ENCODE measurements around the gene RETREG2. TPM values are rescaled to one million over a fixed set of nuclear protein-coding genes. Genes with fewer than 3 reads are reported as not detected.

RETREG2 gene
- total RNA-seq, 2 donors from 2014 or later, result 41.9 to 43.6 TPM

DNA sequence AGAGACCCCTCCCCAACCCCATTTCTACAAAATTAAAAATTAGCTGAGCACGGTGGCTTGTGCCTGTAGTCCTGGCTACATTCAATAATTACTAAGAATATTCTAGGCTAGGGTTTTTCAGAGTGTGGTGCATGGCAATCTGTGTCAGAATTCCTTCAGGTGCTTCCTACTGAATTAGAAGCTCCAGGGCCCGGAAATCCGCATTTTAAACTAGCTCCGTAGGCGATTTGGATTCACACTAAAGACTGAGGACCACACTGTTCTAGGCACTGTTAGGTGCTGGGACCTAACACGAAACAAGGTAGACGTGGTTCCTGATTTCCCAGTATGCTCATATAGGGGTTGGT lies 27.9 kb downstream of the RETREG2 start:
- Histone ChIP-seq H3K9me3 (no peaks in the 10 kb centered on the region), H3K4me3 (no peak overlapping the region), H3K4me1 (peaks cover 23% of the 10 kb centered on the region), H3K27me3 (no peaks in the 10 kb centered on the region), H3K36me3 (replicated peaks in 1 of 2; ENCODE audit: insufficient read depth in 1 of 2, low read depth in 2 of 2) (peaks cover 0 to 1% of the 10 kb centered on the region in 2 donors), H3K27ac (peak overlapping the region; percentile 78 to 98 (median 94))
- intact Hi-C loops (cut with DNase I), result no loop called here
- no peak for DNase-seq
- no peak for TF ChIP-seq POLR2A (IDR thresholded peaks at IDR 0.05)
- TF ChIP-seq, protein P1, sequence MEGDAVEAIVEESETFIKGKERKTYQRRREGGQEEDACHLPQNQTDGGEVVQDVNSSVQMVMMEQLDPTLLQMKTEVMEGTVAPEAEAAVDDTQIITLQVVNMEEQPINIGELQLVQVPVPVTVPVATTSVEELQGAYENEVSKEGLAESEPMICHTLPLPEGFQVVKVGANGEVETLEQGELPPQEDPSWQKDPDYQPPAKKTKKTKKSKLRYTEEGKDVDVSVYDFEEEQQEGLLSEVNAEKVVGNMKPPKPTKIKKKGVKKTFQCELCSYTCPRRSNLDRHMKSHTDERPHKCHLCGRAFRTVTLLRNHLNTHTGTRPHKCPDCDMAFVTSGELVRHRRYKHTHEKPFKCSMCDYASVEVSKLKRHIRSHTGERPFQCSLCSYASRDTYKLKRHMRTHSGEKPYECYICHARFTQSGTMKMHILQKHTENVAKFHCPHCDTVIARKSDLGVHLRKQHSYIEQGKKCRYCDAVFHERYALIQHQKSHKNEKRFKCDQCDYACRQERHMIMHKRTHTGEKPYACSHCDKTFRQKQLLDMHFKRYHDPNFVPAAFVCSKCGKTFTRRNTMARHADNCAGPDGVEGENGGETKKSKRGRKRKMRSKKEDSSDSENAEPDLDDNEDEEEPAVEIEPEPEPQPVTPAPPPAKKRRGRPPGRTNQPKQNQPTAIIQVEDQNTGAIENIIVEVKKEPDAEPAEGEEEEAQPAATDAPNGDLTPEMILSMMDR (IDR thresholded peaks at IDR 0.05), result no peak
- WGBS, 2 donors, result 4 to 5% methylated on average over 7 of the region's 7 CpGs
- ATAC-seq, result no peak

DNA sequence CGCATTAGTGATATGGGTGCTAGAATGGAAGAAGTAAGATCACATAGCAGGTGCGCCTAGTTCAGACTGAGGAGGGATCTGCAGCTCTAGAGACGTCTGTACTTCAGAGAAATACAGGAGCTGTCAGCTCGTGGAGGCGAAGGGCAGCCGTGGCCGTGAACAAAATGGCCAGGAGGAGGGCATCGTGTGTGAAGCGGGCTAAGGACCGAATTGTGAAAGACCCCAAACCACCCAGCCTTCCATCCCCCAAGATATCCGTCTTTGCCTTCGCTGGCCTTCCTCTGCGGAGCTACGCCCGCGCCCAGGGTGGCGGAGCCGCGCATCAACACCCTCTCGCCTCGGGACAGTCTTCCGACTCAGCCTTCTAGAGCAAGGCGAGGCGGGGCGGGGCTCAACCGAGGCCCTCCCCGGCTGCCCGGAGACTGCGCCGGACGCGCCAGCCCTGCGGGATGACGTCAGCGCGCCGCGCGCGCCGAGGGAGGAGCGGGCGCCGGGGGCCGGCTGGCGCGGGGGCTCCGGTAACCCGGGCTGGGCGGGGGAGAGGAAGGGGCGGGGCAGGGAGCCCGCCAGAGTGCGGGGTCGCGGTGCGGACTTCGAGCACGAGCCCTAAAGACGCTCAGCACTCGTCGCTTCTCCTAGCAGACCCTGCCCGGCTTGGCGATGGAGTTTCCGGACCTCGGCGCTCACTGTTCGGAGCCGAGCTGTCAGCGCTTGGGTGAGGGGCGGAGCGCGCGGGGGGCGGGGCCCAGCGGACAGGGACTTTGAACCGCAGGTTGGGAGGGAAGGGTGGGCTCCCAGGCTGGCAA lies 28.5 kb downstream of the RETREG2 start, which contains the start of gene ZFAND2B:
TSS of gene ZFAND2B (plus strand) at position 455 of the 806 bp plus-strand sequence. CDS start at position 661, 206 bp downstream.
- Histone ChIP-seq H3K4me1 (peaks cover 19% of the 10 kb centered on the region), H3K27me3 (no peaks in the 10 kb centered on the region), H3K9me3 (no peaks in the 10 kb centered on the region), H3K27ac (peak within 1 kb of the TSS; percentile 78 to 98 (median 94)), H3K36me3 (replicated peaks in 1 of 2; ENCODE audit: insufficient read depth in 1 of 2, low read depth in 2 of 2) (peaks cover 0 to 1% of the 10 kb centered on the region in 2 donors), H3K4me3 (peak within 1 kb of the TSS; percentile 51 to 53)
- ATAC-seq, result peak; percentile 97
- 1% methylated on average over 22 to 55 of the region's 76 CpGs for WGBS, 2 donors
- peak; percentile 94 to 97 (median 96) for TF ChIP-seq POLR2A (IDR thresholded peaks at IDR 0.05)
- TF ChIP-seq, protein P1 (IDR thresholded peaks at IDR 0.05), result peak in 4 of 7 experiments; percentile 28 to 48 (median 39)
- intact Hi-C loops (cut with DNase I), result no loop called here
- DNase-seq, result peak; percentile 94 to 98 (median 96)

DNA sequence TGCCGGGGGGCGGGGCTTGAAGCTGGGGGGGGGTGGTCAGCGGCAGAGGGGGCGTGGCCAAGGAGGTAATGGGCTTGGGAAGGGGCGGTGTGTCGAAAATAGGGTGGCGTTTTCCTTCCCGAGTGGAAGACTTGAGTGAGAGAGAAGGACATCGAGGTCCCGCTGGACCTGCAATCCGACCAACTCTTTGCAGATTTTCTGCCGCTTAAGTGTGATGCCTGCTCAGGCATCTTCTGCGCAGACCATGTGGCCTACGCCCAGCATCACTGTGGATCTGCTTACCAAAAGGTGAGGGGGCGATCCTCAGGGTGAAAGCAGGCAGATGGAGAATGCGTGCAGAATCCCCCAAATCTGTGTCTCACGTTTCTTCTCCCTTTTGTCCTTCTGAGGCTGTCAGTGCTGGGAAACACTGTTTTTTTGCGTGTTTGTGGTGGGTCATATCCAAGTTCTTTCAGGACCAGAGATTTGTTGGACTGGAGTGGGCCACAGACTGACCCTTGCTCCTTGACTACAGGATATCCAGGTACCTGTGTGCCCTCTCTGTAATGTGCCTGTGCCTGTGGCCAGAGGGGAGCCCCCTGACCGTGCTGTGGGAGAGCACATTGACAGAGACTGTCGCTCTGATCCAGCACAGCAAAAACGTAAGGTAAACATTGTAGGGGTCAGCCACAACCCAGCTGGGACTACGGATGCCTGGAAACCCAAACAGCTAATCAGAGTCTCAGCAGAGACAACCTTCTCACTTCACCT lies 29.2 kb downstream of the RETREG2 start:
- Histone ChIP-seq H3K4me3 (peak overlapping the region; percentile 51 to 53), H3K9me3 (no peaks in the 10 kb centered on the region), H3K27me3 (no peaks in the 10 kb centered on the region), H3K27ac (peak overlapping the region; percentile 78 to 98 (median 94)), H3K4me1 (peaks cover 19% of the 10 kb centered on the region), H3K36me3 (replicated peaks in 1 of 2; ENCODE audit: insufficient read depth in 1 of 2, low read depth in 2 of 2) (peaks cover 0 to 1% of the 10 kb centered on the region in 2 donors)
- intact Hi-C loops (cut with DNase I), result no loop called here
- TF ChIP-seq, protein P1 (IDR thresholded peaks at IDR 0.05), result no peak
- TF ChIP-seq POLR2A (IDR thresholded peaks at IDR 0.05), result no peak
- DNase-seq (peak in 1 of 4 donors; percentile 10), ATAC-seq (no peak)
- WGBS, 2 donors, result 13 to 19% methylated on average over 20 to 21 of the region's 22 CpGs

DNA sequence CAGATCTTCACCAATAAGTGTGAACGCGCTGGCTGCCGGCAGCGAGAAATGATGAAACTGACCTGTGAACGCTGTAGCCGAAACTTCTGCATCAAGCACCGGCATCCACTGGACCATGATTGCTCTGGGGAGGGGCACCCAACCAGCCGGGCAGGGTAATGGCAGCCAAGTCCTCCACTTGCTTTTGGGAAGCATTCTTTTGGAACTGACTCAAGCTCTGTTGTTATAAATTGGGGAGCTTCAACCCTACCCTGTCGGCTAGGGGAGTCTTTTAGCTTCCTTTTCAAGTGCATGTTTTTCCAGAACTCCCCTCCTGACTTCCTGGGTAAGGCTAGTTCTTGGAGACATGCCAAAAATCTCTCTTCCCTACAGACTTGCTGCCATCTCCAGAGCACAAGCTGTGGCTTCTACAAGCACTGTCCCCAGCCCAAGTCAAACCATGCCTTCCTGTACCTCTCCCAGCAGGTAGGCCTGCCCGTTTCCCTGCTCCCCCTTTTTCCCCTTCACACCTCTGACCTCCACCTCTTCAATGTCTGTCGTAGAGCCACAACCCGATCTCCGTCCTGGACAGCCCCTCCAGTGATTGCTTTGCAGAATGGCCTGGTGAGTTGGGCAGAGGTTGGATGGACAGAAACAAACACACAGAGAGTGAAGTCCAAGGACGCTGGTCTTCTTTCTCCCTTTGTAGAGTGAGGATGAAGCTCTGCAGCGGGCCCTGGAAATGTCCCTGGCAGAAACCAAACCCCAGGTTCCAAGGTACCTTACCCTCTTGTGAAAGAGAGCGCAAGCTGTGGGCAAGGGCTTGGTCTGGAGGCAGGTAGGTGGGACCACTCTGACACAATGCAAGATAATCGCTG lies 30.0 kb downstream of the RETREG2 start:
- 72 to 81% methylated on average over 16 to 17 of the region's 17 CpGs for WGBS, 2 donors
- Histone ChIP-seq H3K27ac (peak overlapping the region in 2 of 4 donors; percentile 95 to 98), H3K4me1 (peaks cover 19% of the 10 kb centered on the region), H3K9me3 (no peaks in the 10 kb centered on the region), H3K27me3 (no peaks in the 10 kb centered on the region), H3K4me3 (no peak overlapping the region), H3K36me3 (replicated peaks in 1 of 2; ENCODE audit: insufficient read depth in 1 of 2, low read depth in 2 of 2) (peaks cover 0 to 3% of the 10 kb centered on the region in 2 donors)
- DNase-seq (no peak), ATAC-seq (no peak)
- TF ChIP-seq, protein P1 (IDR thresholded peaks at IDR 0.05), result no peak
- no peak for TF ChIP-seq POLR2A (IDR thresholded peaks at IDR 0.05)
- intact Hi-C loops (cut with DNase I), result no loop called here

Data from body of pancreas (tissue), 4 donors.